Mammary epithelial cell (primary cell): ENCODE results near the gene TP53.

Source experiments
- CTCF ChIP-seq, 2 donors: IDR thresholded peaks in 1 of 2; conservative IDR thresholded peaks in 1 of 2; 2 replicates each; pipeline ENCODE4 v1.5.1; 2011 to 2012; ENCODE audit warnings: inconsistent platforms in 2 of 2, low read length in 2 of 2, mild to moderate bottlenecking in 2 of 2, control low read depth in 1 of 2, low read depth in 1 of 2; ENCODE audit not compliant: insufficient read depth in 1 of 2; ENCODE audit errors: extremely low read depth in 1 of 2
- EZH2 ChIP-seq: IDR thresholded peaks from 2 replicates; pipeline ENCODE4 v1.6.1; 2012; ENCODE audit warnings: low read length, inconsistent platforms, borderline replicate concordance

DNA sequence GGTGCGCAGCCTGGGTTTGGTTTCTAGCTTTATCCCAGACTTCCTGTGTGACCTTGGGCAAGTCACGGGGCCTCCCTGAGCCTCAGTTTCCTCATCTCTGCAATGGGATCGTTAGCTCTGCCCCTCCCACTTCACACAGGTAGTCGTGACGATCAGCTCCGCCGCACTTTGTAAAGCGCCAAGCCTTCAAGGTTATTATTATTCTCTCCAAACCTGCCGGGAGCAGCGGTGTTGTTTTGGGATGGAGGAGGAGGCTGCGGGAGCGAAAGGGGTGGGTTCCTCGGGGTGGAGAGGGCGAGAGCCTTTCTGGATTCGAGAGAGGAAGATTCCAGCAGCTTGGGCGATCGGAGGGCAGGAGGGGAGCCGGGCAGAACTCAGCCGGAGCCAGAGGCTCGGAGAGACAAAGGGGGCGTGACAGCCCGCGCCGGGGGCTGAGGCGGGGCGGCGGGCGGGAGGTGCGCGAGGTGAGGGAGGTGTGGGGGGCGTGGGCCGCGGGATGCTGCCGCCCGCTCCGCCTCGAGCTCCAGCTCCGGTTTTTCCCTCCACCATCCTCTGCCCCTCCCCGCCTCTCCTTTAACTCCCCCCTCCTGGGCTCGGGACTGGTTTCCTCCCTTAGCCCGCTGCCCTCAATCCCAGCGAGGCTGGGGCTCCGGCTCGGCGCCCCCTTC, 17.4 kb upstream of the TP53 start, which contains the start of gene EFNB3:
- TF ChIP-seq CTCF (conservative IDR thresholded peaks at IDR 0.05 in 1 of 2, IDR thresholded peaks at IDR 0.05 in 1 of 2; ENCODE audit: extremely low read depth in 1 of 2, insufficient read depth in 1 of 2, low read depth in 1 of 2, low read length in 2 of 2) = no peak
- no peak for TF ChIP-seq EZH2
